Measurements from ENCODE around the gene SLC25A21. TPM values are rescaled to one million over a fixed set of nuclear protein-coding genes. Genes with fewer than 3 reads are reported as not detected.
"Not testable (repeated sequence)": the region's sequence is repeated elsewhere in the genome, so short reads cannot be mapped to it uniquely, and the experiment has no call there.

The SLC25A21 gene
- total and polyA plus RNA-seq, 2 experiments from 2014 or later: 10.6 to 12.1 TPM

DNA sequence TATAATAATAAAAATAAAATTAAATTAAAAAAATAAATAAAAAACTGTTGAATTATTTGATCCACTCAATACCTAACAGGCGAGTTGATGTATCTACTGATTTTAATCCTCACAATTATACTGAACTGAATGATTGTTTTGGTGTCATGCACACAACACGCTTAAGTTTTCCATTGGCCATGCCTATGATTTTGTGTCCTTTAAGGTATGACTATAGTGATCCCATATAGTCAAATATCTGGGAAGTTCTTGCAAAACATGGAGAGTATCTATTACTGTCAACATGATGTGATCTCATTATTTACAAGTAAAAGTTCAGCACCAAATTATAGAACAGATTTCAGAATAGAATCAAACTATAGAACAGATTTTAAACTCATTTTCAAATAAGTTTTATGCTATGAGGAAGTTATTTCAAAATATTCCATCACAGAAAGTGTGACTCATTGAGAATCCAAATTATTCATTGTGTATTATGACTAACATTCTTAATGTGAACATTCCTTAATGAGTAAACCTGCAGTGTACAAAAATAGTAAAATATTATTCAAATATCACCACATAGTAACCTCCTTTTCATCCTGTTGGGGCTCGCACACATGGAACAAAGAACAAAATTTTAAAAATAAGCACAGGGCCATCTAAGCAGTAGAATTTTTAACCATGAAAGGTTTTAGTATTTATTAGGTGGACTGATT is 190.4 kb downstream of the SLC25A21 start:
- H3K27ac Mint-ChIP-seq: no peak overlapping the region
- ATAC-seq: no peak

DNA sequence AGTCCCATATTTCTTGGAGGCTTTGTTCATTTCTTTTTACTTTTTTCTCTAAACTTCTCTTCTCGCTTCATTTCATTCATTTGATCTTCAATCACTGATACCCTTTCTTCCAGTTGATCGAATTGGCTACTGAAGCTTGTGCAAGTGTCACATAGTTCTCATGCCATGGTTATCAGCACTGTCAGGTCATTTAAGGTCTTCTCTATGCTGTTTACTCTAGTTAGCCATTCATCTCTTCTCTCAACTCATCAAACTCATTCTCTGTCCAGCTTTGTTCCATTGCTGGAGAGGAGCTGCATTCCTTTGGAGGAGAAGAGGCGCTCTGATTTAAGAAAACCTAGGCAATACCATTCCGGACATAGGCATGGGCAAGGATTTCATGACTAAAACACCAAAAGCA is 192.0 kb downstream of the SLC25A21 start:
- not testable (repeated sequence) for H3K79me2 ChIP-seq (replicated peaks; ENCODE audit: insufficient read depth); ATAC-seq; H3F3A ChIP-seq (replicated peaks; ENCODE audit: low read depth); H4K20me1 ChIP-seq (replicated peaks; ENCODE audit: insufficient read depth); H2AFZ ChIP-seq; H3K27ac Mint-ChIP-seq; H3K27ac ChIP-seq (ENCODE audit: low read depth); H3K27me3 ChIP-seq (ENCODE audit: insufficient read depth); H3K4me3 ChIP-seq; H3K9me3 Mint-ChIP-seq; H3K4me2 ChIP-seq; H3K4me1 ChIP-seq (ENCODE audit: insufficient read depth); DNase-seq (ENCODE audit: low spot score); H3K9me2 ChIP-seq (ENCODE audit: insufficient read depth); H3K27me3 Mint-ChIP-seq (ENCODE audit: insufficient read depth, low read depth, poor library complexity); H3K36me3 ChIP-seq (ENCODE audit: insufficient read depth); H3K36me3 Mint-ChIP-seq (ENCODE audit: low read depth); H3K4me3 Mint-ChIP-seq
- peaks cover 15% of the 10 kb centered on the region; the same call in 2 of the 3 replicates for H3K4me1 Mint-ChIP-seq

More for the DNA sequence above, 190.4 kb downstream of the SLC25A21 start:
- Histone ChIP-seq H3K36me3 (ENCODE audit: insufficient read depth) (no peaks in the 10 kb centered on the region), H3K27me3 (ENCODE audit: insufficient read depth) (no peaks in the 10 kb centered on the region), H3K4me2 (no peak overlapping the region), H3K9me2 (ENCODE audit: insufficient read depth) (no peaks in the 10 kb centered on the region), H2AFZ (no peak overlapping the region), H4K20me1 (replicated peaks; ENCODE audit: insufficient read depth) (no peaks in the 10 kb centered on the region), H3K79me2 (replicated peaks; ENCODE audit: insufficient read depth) (no peaks in the 10 kb centered on the region), H3K27ac (ENCODE audit: low read depth) (no peak overlapping the region), H3F3A (replicated peaks; ENCODE audit: low read depth) (no peaks in the 10 kb centered on the region), H3K4me1 (ENCODE audit: insufficient read depth) (no peaks in the 10 kb centered on the region), H3K4me3 (no peak overlapping the region)
- no peak overlapping the region for H3K4me3 Mint-ChIP-seq
- TF ChIP-seq, protein P1, sequence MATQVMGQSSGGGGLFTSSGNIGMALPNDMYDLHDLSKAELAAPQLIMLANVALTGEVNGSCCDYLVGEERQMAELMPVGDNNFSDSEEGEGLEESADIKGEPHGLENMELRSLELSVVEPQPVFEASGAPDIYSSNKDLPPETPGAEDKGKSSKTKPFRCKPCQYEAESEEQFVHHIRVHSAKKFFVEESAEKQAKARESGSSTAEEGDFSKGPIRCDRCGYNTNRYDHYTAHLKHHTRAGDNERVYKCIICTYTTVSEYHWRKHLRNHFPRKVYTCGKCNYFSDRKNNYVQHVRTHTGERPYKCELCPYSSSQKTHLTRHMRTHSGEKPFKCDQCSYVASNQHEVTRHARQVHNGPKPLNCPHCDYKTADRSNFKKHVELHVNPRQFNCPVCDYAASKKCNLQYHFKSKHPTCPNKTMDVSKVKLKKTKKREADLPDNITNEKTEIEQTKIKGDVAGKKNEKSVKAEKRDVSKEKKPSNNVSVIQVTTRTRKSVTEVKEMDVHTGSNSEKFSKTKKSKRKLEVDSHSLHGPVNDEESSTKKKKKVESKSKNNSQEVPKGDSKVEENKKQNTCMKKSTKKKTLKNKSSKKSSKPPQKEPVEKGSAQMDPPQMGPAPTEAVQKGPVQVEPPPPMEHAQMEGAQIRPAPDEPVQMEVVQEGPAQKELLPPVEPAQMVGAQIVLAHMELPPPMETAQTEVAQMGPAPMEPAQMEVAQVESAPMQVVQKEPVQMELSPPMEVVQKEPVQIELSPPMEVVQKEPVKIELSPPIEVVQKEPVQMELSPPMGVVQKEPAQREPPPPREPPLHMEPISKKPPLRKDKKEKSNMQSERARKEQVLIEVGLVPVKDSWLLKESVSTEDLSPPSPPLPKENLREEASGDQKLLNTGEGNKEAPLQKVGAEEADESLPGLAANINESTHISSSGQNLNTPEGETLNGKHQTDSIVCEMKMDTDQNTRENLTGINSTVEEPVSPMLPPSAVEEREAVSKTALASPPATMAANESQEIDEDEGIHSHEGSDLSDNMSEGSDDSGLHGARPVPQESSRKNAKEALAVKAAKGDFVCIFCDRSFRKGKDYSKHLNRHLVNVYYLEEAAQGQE (IDR thresholded peaks at IDR 0.05; ENCODE audit: unreplicated experiment): no peak
- no peaks in the 10 kb centered on the region for H3K36me3 Mint-ChIP-seq (ENCODE audit: low read depth)
- no peaks in the 10 kb centered on the region for H3K9me3 Mint-ChIP-seq
- no peaks in the 10 kb centered on the region for H3K27me3 Mint-ChIP-seq (ENCODE audit: insufficient read depth, low read depth, poor library complexity)
- DNase-seq (ENCODE audit: low spot score): no peak
- peaks cover 5% of the 10 kb centered on the region; the same call in 2 of the 3 replicates for H3K4me1 Mint-ChIP-seq

DNA sequence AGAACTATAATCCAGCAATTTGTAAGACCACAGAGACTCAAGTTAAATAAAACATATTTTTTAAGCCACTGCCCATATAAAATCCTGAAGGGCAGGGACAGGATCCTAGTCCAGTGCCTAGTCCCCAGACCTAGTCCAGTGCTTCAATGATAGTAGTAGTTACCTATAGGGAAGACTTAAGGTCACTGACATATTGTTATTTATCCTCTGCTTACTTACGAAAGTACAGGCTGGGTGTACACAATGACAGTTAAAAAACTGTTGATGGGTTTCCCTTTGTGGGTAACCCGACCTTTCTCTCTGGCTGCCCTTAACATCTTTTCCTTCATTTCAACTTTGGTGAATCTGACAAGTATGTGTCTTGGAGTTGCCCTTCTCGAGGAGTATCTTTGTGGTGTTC is 192.5 kb downstream of the SLC25A21 start:
- Mint-ChIP-seq H3K9me3 (no peaks in the 10 kb centered on the region), H3K36me3 (ENCODE audit: low read depth) (no peaks in the 10 kb centered on the region), H3K27me3 (ENCODE audit: insufficient read depth, low read depth, poor library complexity) (no peaks in the 10 kb centered on the region), H3K27ac (no peak overlapping the region), H3K4me1 (peaks cover 15% of the 10 kb centered on the region; the same call in 2 of the 3 replicates), H3K4me3 (no peak overlapping the region)
- H3K27me3 ChIP-seq (ENCODE audit: insufficient read depth): no peaks in the 10 kb centered on the region
- H2AFZ ChIP-seq: no peak overlapping the region
- no peak overlapping the region for H3K4me2 ChIP-seq
- no peaks in the 10 kb centered on the region for H3K36me3 ChIP-seq (ENCODE audit: insufficient read depth)
- H3K4me1 ChIP-seq (ENCODE audit: insufficient read depth): no peaks in the 10 kb centered on the region
- DNase-seq (ENCODE audit: low spot score) (no peak), ATAC-seq (no peak)
- no peaks in the 10 kb centered on the region for H3K9me2 ChIP-seq (ENCODE audit: insufficient read depth)
- H3K4me3 ChIP-seq: no peak overlapping the region
- H3K79me2 ChIP-seq (replicated peaks; ENCODE audit: insufficient read depth): no peaks in the 10 kb centered on the region
- no peaks in the 10 kb centered on the region for H3F3A ChIP-seq (replicated peaks; ENCODE audit: low read depth)
- no peaks in the 10 kb centered on the region for H4K20me1 ChIP-seq (replicated peaks; ENCODE audit: insufficient read depth)
- no peak for TF ChIP-seq JUNB (IDR thresholded peaks at IDR 0.05; ENCODE audit: unreplicated experiment)
- no peak overlapping the region for H3K27ac ChIP-seq (ENCODE audit: low read depth)

Data from GM23338 (cell line).